Measurements from ENCODE around the gene WNT3A. TPM values are rescaled to one million over a fixed set of nuclear protein-coding genes. Genes with fewer than 3 reads are reported as not detected.

WNT3A gene
- polyA plus RNA-seq, 1 donor (not counting 4 experiments of a cell fraction or from before 2014, with no cell fraction given) = 0.07 TPM

GRCh38 chr1:228060458-228061190, 53.8 kb downstream of the WNT3A start:
- dilution Hi-C loops (cut with MboI; ENCODE audit: extremely low pct_ligation_motif_present, low sequenced_read_pairs) = no loop called here
- no peaks in the 10 kb centered on the region for H4K20me1 ChIP-seq (ENCODE audit: control insufficient read depth, extremely low read depth, insufficient read depth, low read length)
- H3K27me3 ChIP-seq (ENCODE audit: control insufficient read depth, extremely low read depth, insufficient read depth, low read length) = peaks cover 51% of the 10 kb centered on the region
- peak in 1 of 3 experiments; percentile 57 for TF ChIP-seq CTCF (optimal IDR thresholded peaks at IDR 0.05 in 1 of 3, IDR thresholded peaks at IDR 0.05 in 1 of 3, conservative IDR thresholded peaks at IDR 0.05 in 1 of 3; ENCODE audit: extremely low read depth in 1 of 3, insufficient read depth in 2 of 3, low read length in 3 of 3)
- no peak for TF ChIP-seq EZH2 (IDR thresholded peaks at IDR 0.05; ENCODE audit: low read length)
- peak overlapping the region; percentile 82 for H3K4me2 ChIP-seq (ENCODE audit: control insufficient read depth, extremely low read depth, insufficient read depth, low read depth, low read length)
- peak overlapping the region; percentile 34 to 65 (median 59) for H3K4me3 ChIP-seq (ENCODE audit: control insufficient read depth in 2 of 3, extremely low read depth in 1 of 3, insufficient read depth in 2 of 3, low read depth in 1 of 3, low read length in 3 of 3)
- peak overlapping the region; percentile 58 for H3K9ac ChIP-seq (ENCODE audit: control insufficient read depth, extremely low read depth, insufficient read depth, low read length)
- peak overlapping the region; percentile 40 for H3K27ac ChIP-seq (ENCODE audit: control insufficient read depth, insufficient read depth, low read length)
- no peaks in the 10 kb centered on the region for H3K79me2 ChIP-seq (ENCODE audit: control insufficient read depth, insufficient read depth, low read length)
- peaks cover 3% of the 10 kb centered on the region for H3K4me1 ChIP-seq (ENCODE audit: control insufficient read depth, extremely low read depth, insufficient read depth, low read length)
- DNase-seq (ENCODE audit: low read depth, low spot score) (no peak), FAIRE-seq (no peak)
- peak overlapping the region; percentile 66 for H2AFZ ChIP-seq (ENCODE audit: control insufficient read depth, low read length)
- no peaks in the 10 kb centered on the region for H3K9me3 ChIP-seq (ENCODE audit: control insufficient read depth, low read depth, low read length)
- H3K36me3 ChIP-seq (ENCODE audit: control insufficient read depth in 2 of 2, extremely low read depth in 1 of 2, insufficient read depth in 2 of 2, low read length in 2 of 2) = no peaks in the 10 kb centered on the region
- no peaks in the 10 kb centered on the region for H3K9me1 ChIP-seq (ENCODE audit: control insufficient read depth, extremely low read depth, insufficient read depth, low read length)

GRCh38 chr1:228061411-228062084, 54.8 kb downstream of the WNT3A start:
- no peak for DNase-seq (ENCODE audit: low read depth, low spot score)
- H3K4me3 ChIP-seq (ENCODE audit: control insufficient read depth in 2 of 3, extremely low read depth in 1 of 3, insufficient read depth in 2 of 3, low read depth in 1 of 3, low read length in 3 of 3) = no peak overlapping the region
- no peak overlapping the region for H3K27ac ChIP-seq (ENCODE audit: control insufficient read depth, insufficient read depth, low read length)
- no peaks in the 10 kb centered on the region for H3K9me3 ChIP-seq (ENCODE audit: control insufficient read depth, low read depth, low read length)
- no peak overlapping the region for H3K9ac ChIP-seq (ENCODE audit: control insufficient read depth, extremely low read depth, insufficient read depth, low read length)
- no peak for FAIRE-seq
- H3K9me1 ChIP-seq (ENCODE audit: control insufficient read depth, extremely low read depth, insufficient read depth, low read length) = no peaks in the 10 kb centered on the region
- no peaks in the 10 kb centered on the region for H3K79me2 ChIP-seq (ENCODE audit: control insufficient read depth, insufficient read depth, low read length)
- dilution Hi-C loops (cut with MboI; ENCODE audit: extremely low pct_ligation_motif_present, low sequenced_read_pairs) = no loop called here
- H4K20me1 ChIP-seq (ENCODE audit: control insufficient read depth, extremely low read depth, insufficient read depth, low read length) = no peaks in the 10 kb centered on the region
- H3K27me3 ChIP-seq (ENCODE audit: control insufficient read depth, extremely low read depth, insufficient read depth, low read length) = peaks cover 54% of the 10 kb centered on the region
- no peak overlapping the region for H3K4me2 ChIP-seq (ENCODE audit: control insufficient read depth, extremely low read depth, insufficient read depth, low read depth, low read length)
- TF ChIP-seq CTCF (optimal IDR thresholded peaks at IDR 0.05 in 1 of 3, IDR thresholded peaks at IDR 0.05 in 1 of 3, conservative IDR thresholded peaks at IDR 0.05 in 1 of 3; ENCODE audit: extremely low read depth in 1 of 3, insufficient read depth in 2 of 3, low read length in 3 of 3) = no peak
- no peak for TF ChIP-seq EZH2 (IDR thresholded peaks at IDR 0.05; ENCODE audit: low read length)
- no peak overlapping the region for H2AFZ ChIP-seq (ENCODE audit: control insufficient read depth, low read length)
- no peaks in the 10 kb centered on the region for H3K36me3 ChIP-seq (ENCODE audit: control insufficient read depth in 2 of 2, extremely low read depth in 1 of 2, insufficient read depth in 2 of 2, low read length in 2 of 2)
- peaks cover 3% of the 10 kb centered on the region for H3K4me1 ChIP-seq (ENCODE audit: control insufficient read depth, extremely low read depth, insufficient read depth, low read length)

All from keratinocyte (primary cell).